Thyroid gland (tissue), 4 donors: Measurements from ENCODE around the gene KCNIP1. TPM values are rescaled to one million over a fixed set of nuclear protein-coding genes. Genes with fewer than 3 reads are reported as not detected.
A peak's percentile ranks its signal among the peaks of the same experiment; 100 is the strongest.

Experiments used
- DNase-seq, 2 donors: peaks; one replicate each; pipeline ENCODE4 v3.0.0-alpha.2; 2019
- H3K27ac ChIP-seq, 3 donors: fragments of 200-600 bp; sonication (generic); 1 replicate in 2 of 3; 2 replicates in 1 of 3; pipeline ENCODE4 v1.5.1; 2016 to 2019; ENCODE audit warnings: mild to moderate bottlenecking in 1 of 3, moderate library complexity in 1 of 3
- H3K27me3 ChIP-seq: fragments of 200-600 bp; sonication (generic); one replicate; pipeline ENCODE4 v1.5.1; 2019
- H3K36me3 ChIP-seq, 2 donors: fragments of 200-600 bp; sonication (generic); one replicate each; pipeline ENCODE4 v1.5.1; 2016 to 2019
- H3K4me1 ChIP-seq, 2 donors: fragments of 200-600 bp; sonication (generic); one replicate each; pipeline ENCODE4 v1.5.1; 2017 to 2019
- H3K4me3 ChIP-seq, 3 donors: fragments of 200-600 bp; sonication (generic); replicated peaks in 1 of 3; 1 replicate in 2 of 3; 2 replicates in 1 of 3; pipeline ENCODE4 v1.5.1; 2016; ENCODE audit warnings: mild to moderate bottlenecking in 1 of 3
- H3K9me3 ChIP-seq: fragments of 200-600 bp; sonication (generic); one replicate; pipeline ENCODE4 v1.5.1; 2017
- POLR2A ChIP-seq, 2 donors: fragments of 450-650 bp; IDR thresholded peaks; one replicate each; pipeline ENCODE4 v1.6.1; 2017; ENCODE audit warnings: antibody characterized with exemption in 2 of 2, mild to moderate bottlenecking in 2 of 2, moderate library complexity in 1 of 2
- WGBS, 2 donors: methylation state at CpG; one replicate each; pipeline ENCODE4 v1.1.5; 2017; 5-methylcytosine and 5-hydroxymethylcytosine counted together
- intact Hi-C: fragments of 100-400 bp; cut with DNase I; formaldehyde crosslinking; loops from one replicate; pipeline ENCODE4 v1.15.1; 2023
- total RNA-seq, 4 donors: library from RNA; depleted of rRNA; stranded (reverse); fragments of >200 nt; gene quantifications; one replicate each; pipeline ENCODE4 v1.2.3, GENCODE V29; 2016
- TF ChIP-seq, protein P1 (sequence below), 6 experiments: fragments of 200-600 bp in 3 of 6; fragments of 450-650 bp in 3 of 6; sonication (generic) in 3 of 6; IDR thresholded peaks; one replicate each; pipeline ENCODE4 v1.5.1; 2016 to 2019; ENCODE audit warnings: antibody characterized with exemption in 6 of 6, mild to moderate bottlenecking in 2 of 6, inconsistent platforms in 1 of 6, moderate library complexity in 1 of 6

The KCNIP1 gene
- total RNA-seq, 4 donors from 2014 or later = 0.54 to 1.7 TPM; not detected in 2

DNA sequence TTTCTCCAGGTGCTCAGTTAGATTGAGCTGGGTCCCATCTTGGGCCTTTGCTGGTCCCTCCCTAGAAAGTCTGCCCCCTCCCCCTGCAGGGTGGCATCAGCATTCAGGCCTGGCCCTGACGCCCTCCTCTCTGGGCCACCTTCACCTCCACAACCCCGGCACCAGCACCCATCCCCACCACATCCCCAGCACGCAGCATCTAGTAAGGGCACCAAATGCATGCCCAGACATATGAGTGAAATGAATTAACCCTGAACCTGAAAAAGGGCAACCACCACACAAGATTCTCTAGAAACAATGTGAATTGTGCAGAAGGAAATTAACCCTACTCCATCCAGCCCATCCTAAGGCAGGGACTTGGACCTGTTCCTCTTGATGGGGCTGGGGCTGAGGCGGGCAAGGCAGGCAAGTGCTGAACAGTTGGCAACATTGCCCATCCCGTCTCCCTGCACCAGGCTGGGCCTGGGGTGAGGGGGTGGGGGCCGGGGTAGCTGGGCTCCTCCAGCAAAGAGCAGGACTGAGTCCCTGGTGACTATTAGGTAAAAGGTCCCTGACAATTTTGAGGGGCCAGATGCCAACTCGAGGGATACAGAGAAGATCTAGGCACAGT lies 125.9 kb downstream of the KCNIP1 start:
- no peaks in the 10 kb centered on the region for H3K27me3 ChIP-seq
- H3K36me3 ChIP-seq = no peaks in the 10 kb centered on the region
- H3K9me3 ChIP-seq = no peaks in the 10 kb centered on the region
- H3K27ac ChIP-seq = no peak overlapping the region
- H3K4me3 ChIP-seq = no peak overlapping the region
- whole genome bisulfite sequencing, 2 donors = 84 to 89% methylated on average over 5 to 6 of the region's 7 CpGs
- peaks cover 15 to 16% of the 10 kb centered on the region in 2 donors for H3K4me1 ChIP-seq
- intact Hi-C loops = loop anchor here (10.0 kb wide), 1 partner anchor 145 kb away; no protein-coding TSS in a partner anchor
- TF ChIP-seq, protein P1, sequence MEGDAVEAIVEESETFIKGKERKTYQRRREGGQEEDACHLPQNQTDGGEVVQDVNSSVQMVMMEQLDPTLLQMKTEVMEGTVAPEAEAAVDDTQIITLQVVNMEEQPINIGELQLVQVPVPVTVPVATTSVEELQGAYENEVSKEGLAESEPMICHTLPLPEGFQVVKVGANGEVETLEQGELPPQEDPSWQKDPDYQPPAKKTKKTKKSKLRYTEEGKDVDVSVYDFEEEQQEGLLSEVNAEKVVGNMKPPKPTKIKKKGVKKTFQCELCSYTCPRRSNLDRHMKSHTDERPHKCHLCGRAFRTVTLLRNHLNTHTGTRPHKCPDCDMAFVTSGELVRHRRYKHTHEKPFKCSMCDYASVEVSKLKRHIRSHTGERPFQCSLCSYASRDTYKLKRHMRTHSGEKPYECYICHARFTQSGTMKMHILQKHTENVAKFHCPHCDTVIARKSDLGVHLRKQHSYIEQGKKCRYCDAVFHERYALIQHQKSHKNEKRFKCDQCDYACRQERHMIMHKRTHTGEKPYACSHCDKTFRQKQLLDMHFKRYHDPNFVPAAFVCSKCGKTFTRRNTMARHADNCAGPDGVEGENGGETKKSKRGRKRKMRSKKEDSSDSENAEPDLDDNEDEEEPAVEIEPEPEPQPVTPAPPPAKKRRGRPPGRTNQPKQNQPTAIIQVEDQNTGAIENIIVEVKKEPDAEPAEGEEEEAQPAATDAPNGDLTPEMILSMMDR (IDR thresholded peaks at IDR 0.05) = no peak
- no peak for TF ChIP-seq POLR2A (IDR thresholded peaks at IDR 0.05)
- DNase-seq = no peak

DNA sequence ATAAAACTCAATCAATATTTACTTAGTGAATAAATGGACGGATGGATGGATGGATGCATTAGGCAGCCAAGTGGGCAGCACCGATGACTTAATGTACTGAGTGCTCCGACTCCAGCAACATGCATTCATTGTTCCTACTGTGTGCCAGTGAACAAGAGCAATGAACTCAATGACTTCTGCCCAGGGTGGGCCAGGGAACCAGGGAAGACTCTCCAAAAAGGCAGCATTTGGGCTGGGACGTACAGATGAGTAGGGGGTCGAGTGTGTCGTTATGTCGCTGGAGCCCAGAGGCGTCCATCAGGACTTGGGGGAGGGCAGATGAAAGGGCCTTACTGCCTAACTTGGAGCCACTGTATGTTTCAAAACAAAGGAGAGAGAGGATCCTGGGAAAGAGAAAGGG lies 126.4 kb downstream of the KCNIP1 start:
- Histone ChIP-seq H3K27me3 (no peaks in the 10 kb centered on the region), H3K4me3 (no peak overlapping the region), H3K36me3 (no peaks in the 10 kb centered on the region), H3K27ac (no peak overlapping the region), H3K4me1 (peaks cover 15 to 16% of the 10 kb centered on the region in 2 donors), H3K9me3 (no peaks in the 10 kb centered on the region)
- WGBS, 2 donors = 91 to 92% methylated on average over 8 of the region's 8 CpGs
- DNase-seq = no peak
- intact Hi-C loops = loop anchor here (10.0 kb wide), 1 partner anchor 145 kb away; no protein-coding TSS in a partner anchor
- no peak for TF ChIP-seq POLR2A (IDR thresholded peaks at IDR 0.05)
- TF ChIP-seq, protein P1 (IDR thresholded peaks at IDR 0.05) = no peak

DNA sequence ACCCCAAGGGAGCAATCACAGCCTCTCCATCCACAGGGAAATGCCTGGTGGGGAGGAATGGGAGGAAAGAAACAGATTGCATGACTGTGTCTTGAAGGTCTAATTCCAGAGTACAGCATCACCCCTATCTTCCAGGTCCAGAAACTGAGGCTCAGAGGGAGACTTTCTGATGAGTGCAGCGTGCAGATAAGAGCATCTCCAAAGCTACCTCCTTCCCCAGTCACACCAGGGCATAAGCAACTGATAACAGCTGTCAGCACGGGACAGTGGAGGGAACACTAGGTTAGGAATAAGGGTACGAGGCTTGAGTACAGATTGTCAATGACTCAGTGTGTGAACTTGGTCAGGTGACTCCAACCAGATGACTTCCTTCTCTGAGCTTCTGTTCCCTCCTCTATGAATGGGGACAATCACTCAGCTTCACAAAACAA lies 126.9 kb downstream of the KCNIP1 start:
- no peaks in the 10 kb centered on the region for H3K36me3 ChIP-seq
- no peak for DNase-seq
- H3K27ac ChIP-seq = no peak overlapping the region
- H3K9me3 ChIP-seq = no peaks in the 10 kb centered on the region
- WGBS, 2 donors = 72 to 80% methylated on average over 3 of the region's 3 CpGs
- no peak for TF ChIP-seq POLR2A (IDR thresholded peaks at IDR 0.05)
- TF ChIP-seq, protein P1 (IDR thresholded peaks at IDR 0.05) = no peak
- no peak overlapping the region for H3K4me3 ChIP-seq
- intact Hi-C loops = loop anchor here (10.0 kb wide), 1 partner anchor 144 kb away; no protein-coding TSS in a partner anchor
- peaks cover 15 to 16% of the 10 kb centered on the region in 2 donors for H3K4me1 ChIP-seq
- H3K27me3 ChIP-seq = no peaks in the 10 kb centered on the region

- TF ChIP-seq, protein P1 (IDR thresholded peaks at IDR 0.05) = peak in 1 of 6 experiments; percentile 5
- no peak for TF ChIP-seq POLR2A (IDR thresholded peaks at IDR 0.05)
- intact Hi-C loops = loop anchor here (10.0 kb wide), 1 partner anchor 143 kb away; no protein-coding TSS in a partner anchor
- H3K4me3 ChIP-seq = no peak overlapping the region
- no peaks in the 10 kb centered on the region for H3K36me3 ChIP-seq
- DNase-seq = no peak
- H3K4me1 ChIP-seq = peaks cover 15 to 16% of the 10 kb centered on the region in 2 donors
- H3K27ac ChIP-seq = no peak overlapping the region
- no peaks in the 10 kb centered on the region for H3K9me3 ChIP-seq
- no peaks in the 10 kb centered on the region for H3K27me3 ChIP-seq
- 49 to 54% methylated on average over 14 to 16 of the region's 16 CpGs for WGBS, 2 donors
Measured at GRCh38 chr5:170631466-170632195, 127.8 kb downstream of the KCNIP1 start.
